ENCODE results near the gene CTNNA1. TPM values are rescaled to one million over a fixed set of nuclear protein-coding genes. Genes with fewer than 3 reads are reported as not detected.
"Not testable (repeated sequence)": the region's sequence is repeated elsewhere in the genome, so short reads cannot be mapped to it uniquely, and the experiment has no call there.

CTNNA1 gene
- total RNA-seq, 4 donors from 2014 or later = 256 to 405 (median 341) TPM

DNA sequence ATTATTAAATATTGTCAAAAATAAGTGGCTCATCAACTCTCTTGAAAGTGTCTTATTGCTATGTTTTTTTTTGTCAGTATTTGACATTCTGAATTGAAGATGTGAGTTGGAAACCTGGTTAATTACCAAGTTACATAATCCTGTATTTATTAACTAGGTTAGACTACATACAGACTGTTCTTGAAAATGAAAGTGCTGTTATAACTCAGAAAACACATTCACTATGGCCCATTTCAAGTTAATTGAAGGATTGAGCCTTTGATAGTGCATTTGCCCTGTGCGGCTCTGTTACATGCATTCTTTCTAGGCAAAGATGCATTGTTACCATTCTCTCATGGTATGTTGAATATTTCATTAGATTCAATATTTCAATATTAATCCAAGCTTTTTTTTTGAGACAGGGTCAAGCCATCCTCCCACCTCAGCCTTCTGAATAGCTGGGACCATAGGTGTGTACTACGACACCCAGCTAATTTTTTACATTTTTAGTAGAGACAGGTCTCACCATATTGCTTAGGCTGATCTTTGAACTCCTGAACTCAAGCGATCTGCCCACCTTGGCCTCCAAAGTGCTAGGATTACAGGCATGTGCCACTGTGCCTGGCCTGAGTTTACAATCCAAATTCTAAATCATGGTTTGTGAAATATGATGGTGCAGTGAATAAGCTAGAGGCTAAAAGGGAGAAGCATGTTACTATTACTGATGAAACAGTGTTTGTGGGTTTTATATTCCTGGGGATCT, 10.0 kb downstream of the CTNNA1 start:
- no peaks in the 10 kb centered on the region for H3K9me3 ChIP-seq
- no peak overlapping the region for H3K4me3 ChIP-seq (replicated peaks in 1 of 3)
- no peak overlapping the region for H3K27ac ChIP-seq
- peaks cover 21 to 45% of the 10 kb centered on the region in 2 donors for H3K4me1 ChIP-seq
- TF ChIP-seq, protein P1, sequence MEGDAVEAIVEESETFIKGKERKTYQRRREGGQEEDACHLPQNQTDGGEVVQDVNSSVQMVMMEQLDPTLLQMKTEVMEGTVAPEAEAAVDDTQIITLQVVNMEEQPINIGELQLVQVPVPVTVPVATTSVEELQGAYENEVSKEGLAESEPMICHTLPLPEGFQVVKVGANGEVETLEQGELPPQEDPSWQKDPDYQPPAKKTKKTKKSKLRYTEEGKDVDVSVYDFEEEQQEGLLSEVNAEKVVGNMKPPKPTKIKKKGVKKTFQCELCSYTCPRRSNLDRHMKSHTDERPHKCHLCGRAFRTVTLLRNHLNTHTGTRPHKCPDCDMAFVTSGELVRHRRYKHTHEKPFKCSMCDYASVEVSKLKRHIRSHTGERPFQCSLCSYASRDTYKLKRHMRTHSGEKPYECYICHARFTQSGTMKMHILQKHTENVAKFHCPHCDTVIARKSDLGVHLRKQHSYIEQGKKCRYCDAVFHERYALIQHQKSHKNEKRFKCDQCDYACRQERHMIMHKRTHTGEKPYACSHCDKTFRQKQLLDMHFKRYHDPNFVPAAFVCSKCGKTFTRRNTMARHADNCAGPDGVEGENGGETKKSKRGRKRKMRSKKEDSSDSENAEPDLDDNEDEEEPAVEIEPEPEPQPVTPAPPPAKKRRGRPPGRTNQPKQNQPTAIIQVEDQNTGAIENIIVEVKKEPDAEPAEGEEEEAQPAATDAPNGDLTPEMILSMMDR (IDR thresholded peaks at IDR 0.05) = no peak
- TF ChIP-seq POLR2A (IDR thresholded peaks at IDR 0.05) = no peak
- WGBS, 2 donors = 89 to 97% methylated on average over 3 of the region's 3 CpGs
- intact Hi-C loops (cut with DNase I) = no loop called here
- no peaks in the 10 kb centered on the region for H3K27me3 ChIP-seq
- DNase-seq = no peak
- peaks cover 3 to 14% of the 10 kb centered on the region in 2 donors for H3K36me3 ChIP-seq

- no peaks in the 10 kb centered on the region for H3K9me3 ChIP-seq
- no peak overlapping the region for H3K27ac ChIP-seq
- intact Hi-C loops (cut with DNase I) = no loop called here
- H3K27me3 ChIP-seq = no peaks in the 10 kb centered on the region
- DNase-seq = no peak
- TF ChIP-seq POLR2A (IDR thresholded peaks at IDR 0.05) = no peak
- TF ChIP-seq, protein P1 (IDR thresholded peaks at IDR 0.05) = no peak
- no peaks in the 10 kb centered on the region for H3K36me3 ChIP-seq
- WGBS, 2 donors = 89% methylated on average over 6 of the region's 6 CpGs
- no peak overlapping the region for H3K4me3 ChIP-seq (replicated peaks in 1 of 3)
- H3K4me1 ChIP-seq = peaks cover 26 to 41% of the 10 kb centered on the region in 2 donors
These were observed 17.1 kb downstream of the CTNNA1 start for GRCh38 chr5:138770291-138770690.

GRCh38 chr5:138770977-138771376, 17.8 kb downstream of the CTNNA1 start:
- H3K9me3 ChIP-seq = no peaks in the 10 kb centered on the region
- H3K27ac ChIP-seq = no peak overlapping the region
- H3K4me3 ChIP-seq (replicated peaks in 1 of 3) = no peak overlapping the region
- no peaks in the 10 kb centered on the region for H3K36me3 ChIP-seq
- intact Hi-C loops (cut with DNase I) = no loop called here
- no peaks in the 10 kb centered on the region for H3K27me3 ChIP-seq
- no peak for DNase-seq
- TF ChIP-seq POLR2A (IDR thresholded peaks at IDR 0.05) = no peak
- TF ChIP-seq, protein P1 (IDR thresholded peaks at IDR 0.05) = no peak
- peaks cover 26 to 42% of the 10 kb centered on the region in 2 donors for H3K4me1 ChIP-seq
- WGBS, 2 donors = 33 to 56% methylated on average over 1 of the region's 1 CpG

DNA sequence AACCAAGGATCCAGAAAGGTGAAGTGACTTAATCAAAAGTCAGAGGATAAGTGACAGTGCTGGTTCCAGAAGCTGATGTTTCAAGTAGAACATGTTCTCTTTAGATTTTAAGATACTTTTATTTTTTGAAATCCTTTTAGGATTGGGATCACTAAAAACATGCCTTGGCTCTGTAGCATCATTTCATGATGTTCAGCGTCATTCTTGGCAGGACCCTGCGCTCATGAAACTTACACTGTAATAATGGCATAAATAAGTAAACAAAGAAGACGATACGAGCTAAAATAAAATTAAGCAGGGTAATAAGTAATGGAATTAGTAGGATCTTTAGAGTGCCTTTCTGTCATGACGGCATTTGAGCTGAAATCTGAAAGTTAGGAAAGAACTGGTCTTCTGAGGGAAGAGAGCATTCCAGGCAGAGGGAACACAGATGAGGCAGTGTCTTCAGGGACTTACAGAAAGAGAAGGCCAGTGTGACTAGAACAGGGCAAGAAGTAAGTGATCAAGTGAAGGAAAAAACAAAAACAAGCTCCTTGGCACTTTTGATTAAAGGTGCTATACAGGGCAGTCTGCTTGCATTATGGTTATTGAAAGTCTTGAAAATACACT, 19.9 kb downstream of the CTNNA1 start:
- DNase-seq = no peak
- WGBS, 2 donors = 77 to 82% methylated on average over 5 of the region's 5 CpGs
- Histone ChIP-seq H3K27me3 (no peaks in the 10 kb centered on the region), H3K4me1 (peaks cover 26 to 34% of the 10 kb centered on the region in 2 donors), H3K27ac (no peak overlapping the region), H3K36me3 (no peaks in the 10 kb centered on the region), H3K4me3 (replicated peaks in 1 of 3) (no peak overlapping the region), H3K9me3 (no peaks in the 10 kb centered on the region)
- TF ChIP-seq POLR2A (IDR thresholded peaks at IDR 0.05) = no peak
- TF ChIP-seq, protein P1 (IDR thresholded peaks at IDR 0.05) = no peak
- intact Hi-C loops (cut with DNase I) = no loop called here

DNA sequence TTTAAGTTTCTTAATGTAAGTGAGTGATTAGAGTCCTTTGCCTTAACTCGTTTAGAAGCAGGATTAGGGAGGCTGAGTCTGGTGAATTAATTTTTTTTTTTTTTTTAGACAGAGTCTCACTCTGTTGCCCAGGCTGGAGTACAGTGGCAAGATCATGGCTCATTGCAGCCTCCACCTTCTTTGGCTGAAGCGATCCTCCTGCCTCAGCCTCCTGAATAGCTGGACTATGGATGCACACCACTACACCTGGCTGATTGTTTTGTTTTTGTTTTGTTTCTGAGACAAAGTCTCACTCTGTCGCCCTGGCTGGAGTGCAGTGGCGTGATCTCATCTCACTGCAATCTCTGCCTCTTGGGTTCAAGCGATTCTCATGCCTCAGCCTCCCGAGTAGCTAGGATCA, 20.4 kb downstream of the CTNNA1 start:
- H3K9me3 ChIP-seq; H3K36me3 ChIP-seq; H3K4me3 ChIP-seq (replicated peaks in 1 of 3); H3K27me3 ChIP-seq; intact Hi-C loops (cut with DNase I); DNase-seq; H3K27ac ChIP-seq: not testable (repeated sequence)
- 89% methylated on average over 6 of the region's 6 CpGs for WGBS, 2 donors
- peaks cover 26 to 34% of the 10 kb centered on the region in 2 donors for H3K4me1 ChIP-seq

Measured in thyroid gland (tissue), 4 donors.